Panc1 (cell line): ENCODE measurements around the gene ZNF830.

Source experiments
- CTCF ChIP-seq: fragments of 450-650 bp; IDR thresholded peaks from 2 replicates; pipeline ENCODE4 v1.5.1; 2017; ENCODE audit warnings: mild to moderate bottlenecking
- REST ChIP-seq, 2 experiments: IDR thresholded peaks; 2 replicates each; pipeline ENCODE4 v1.6.1; 2011 to 2012; ENCODE audit warnings: low read depth in 2 of 2, control low read depth in 1 of 2, low read length in 1 of 2, mild to moderate bottlenecking in 1 of 2, moderate library complexity in 1 of 2; ENCODE audit not compliant: insufficient read depth in 1 of 2
- SIN3A ChIP-seq: IDR thresholded peaks from 2 replicates; pipeline ENCODE4 v1.6.1; 2012; ENCODE audit warnings: low read depth, mild to moderate bottlenecking, low read length, moderate library complexity, borderline replicate concordance; ENCODE audit not compliant: insufficient read depth
- TCF7L2 ChIP-seq: IDR thresholded peaks from 2 replicates; pipeline ENCODE4 v1.6.1; 2011; ENCODE audit warnings: mild to moderate bottlenecking, low read depth, low read length, inconsistent platforms

DNA sequence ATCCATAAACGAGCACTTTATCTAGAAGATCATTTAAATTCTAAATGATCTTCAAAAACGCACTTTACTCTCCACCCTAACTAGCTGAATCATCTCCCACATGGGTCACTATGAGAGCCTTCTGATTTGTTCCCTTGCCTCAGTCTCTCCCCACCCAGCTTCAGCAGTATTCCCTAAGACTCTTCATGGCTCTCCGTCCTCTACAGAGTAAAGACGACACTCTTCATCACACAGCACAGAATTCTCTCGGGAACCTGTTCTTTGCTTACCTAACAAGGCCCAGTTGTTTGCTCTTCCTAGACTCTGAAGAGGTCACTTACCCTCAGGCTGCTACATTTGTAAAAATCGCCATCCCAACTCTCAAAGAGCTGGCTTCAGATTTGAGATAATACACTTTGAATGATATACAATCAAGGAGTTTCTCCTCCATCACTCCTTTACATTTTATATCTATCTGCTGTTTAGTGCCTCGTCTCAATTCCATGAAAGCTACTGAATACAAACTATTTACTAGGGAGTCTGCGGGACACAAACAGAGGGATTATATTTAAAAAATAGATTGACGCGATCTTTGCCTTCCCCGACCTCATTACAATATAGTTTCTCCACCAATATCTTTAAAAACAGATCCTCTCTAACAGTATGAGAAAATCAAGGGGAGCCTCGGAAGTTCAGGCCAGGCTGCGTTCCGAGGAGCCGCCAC is 18.5 kb downstream of the ZNF830 start:
- TF ChIP-seq REST (IDR thresholded peaks at IDR 0.05; ENCODE audit: insufficient read depth in 1 of 2, low read depth in 2 of 2, low read length in 1 of 2): no peak
- TF ChIP-seq CTCF: no peak
- no peak for TF ChIP-seq SIN3A
- TF ChIP-seq TCF7L2: no peak
